Measurements from ENCODE around the gene LRRK2.
A peak's percentile ranks its signal among the peaks of the same experiment; 100 is the strongest.

LRRK2 gene

DNA sequence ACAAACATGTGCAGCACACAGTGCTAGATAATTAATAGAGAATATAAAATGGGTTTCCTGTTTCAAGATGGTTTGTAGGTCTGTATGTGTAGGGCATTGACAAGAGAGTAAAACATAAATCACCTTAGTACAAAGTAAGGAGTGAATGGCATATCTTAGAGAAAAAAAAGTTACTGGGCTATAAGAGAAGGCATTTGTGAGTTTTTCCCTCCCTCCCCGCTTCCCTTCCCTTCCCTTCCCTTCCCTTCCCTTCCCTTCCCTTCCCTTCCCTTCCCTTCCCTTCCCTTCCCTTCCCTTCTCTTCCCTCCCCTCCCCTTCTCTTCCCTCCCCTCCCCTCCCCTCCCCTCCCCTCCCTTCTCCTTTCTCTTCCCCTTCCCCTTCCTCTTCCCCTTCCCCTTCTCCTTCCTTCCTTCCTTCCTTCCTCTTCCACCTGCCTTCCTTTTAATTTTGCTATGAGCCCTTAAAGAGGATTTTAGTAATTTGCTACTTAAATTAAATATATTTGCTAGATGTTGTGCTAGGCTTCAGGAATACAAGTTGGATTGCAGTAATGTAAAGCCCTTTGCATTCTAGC is 57.1 kb downstream of the LRRK2 start:
- no peak for DNase-seq (ENCODE audit: low read depth)
- no peak overlapping the region for H3K4me3 ChIP-seq (ENCODE audit: control insufficient read depth, low read depth, low read length)
- no peak for TF ChIP-seq CTCF (conservative IDR thresholded peaks at IDR 0.05; ENCODE audit: control insufficient read depth, insufficient read depth, low read depth, low read length)

DNA sequence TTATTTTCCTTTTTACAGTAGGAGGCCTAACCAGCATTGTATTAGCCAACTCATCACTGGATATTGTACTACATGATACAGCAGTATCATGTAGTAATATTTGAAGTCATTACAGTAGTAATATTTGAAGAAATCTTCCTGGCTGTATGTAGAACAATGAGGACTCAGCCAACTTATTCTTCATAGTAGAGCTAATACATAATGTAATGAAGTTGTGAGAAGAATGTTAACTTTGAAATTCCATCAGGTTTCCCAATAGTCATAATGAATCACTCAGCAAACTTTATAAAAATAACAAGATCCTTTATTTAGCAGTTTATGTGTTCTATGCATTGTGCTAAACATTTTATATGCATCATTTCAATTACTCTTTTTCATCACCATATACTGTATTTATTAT is 61.8 kb downstream of the LRRK2 start:
- DNase-seq (ENCODE audit: low read depth), result peak; percentile 3
- TF ChIP-seq CTCF (conservative IDR thresholded peaks at IDR 0.05; ENCODE audit: control insufficient read depth, insufficient read depth, low read depth, low read length), result no peak
- H3K4me3 ChIP-seq (ENCODE audit: control insufficient read depth, low read depth, low read length), result no peak overlapping the region

DNA sequence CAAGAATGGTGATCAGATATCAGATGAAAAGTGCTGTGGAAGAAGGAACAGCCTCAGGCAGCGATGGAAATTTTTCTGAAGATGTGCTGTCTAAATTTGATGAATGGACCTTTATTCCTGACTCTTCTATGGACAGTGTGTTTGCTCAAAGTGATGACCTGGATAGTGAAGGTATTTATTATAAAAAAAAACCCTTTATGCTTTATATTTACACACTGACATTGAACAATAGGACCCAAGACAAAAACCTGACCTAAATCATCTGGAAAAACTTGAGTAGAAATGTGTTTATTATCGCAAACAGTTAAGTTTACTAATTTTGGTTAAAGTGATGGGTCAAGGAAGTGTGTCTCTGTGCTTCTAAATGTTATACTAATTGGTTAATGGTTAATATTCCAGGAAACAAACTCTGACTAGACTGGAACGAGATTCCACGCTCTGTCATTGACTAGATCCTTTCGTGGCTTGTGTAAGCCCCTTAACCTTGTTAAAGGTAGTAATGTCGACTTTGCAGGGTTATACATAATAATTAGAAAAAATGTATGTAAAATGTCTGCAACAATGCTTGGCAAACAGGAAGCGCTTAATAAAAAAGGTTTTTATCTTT is 62.7 kb downstream of the LRRK2 start:
- no peak for DNase-seq (ENCODE audit: low read depth)
- TF ChIP-seq CTCF (conservative IDR thresholded peaks at IDR 0.05; ENCODE audit: control insufficient read depth, insufficient read depth, low read depth, low read length), result no peak
- no peak overlapping the region for H3K4me3 ChIP-seq (ENCODE audit: control insufficient read depth, low read depth, low read length)

GRCh38 chr12:40292788-40293429 is 68.1 kb downstream of the LRRK2 start:
- no peak for TF ChIP-seq CTCF (conservative IDR thresholded peaks at IDR 0.05; ENCODE audit: control insufficient read depth, insufficient read depth, low read depth, low read length)
- no peak overlapping the region for H3K4me3 ChIP-seq (ENCODE audit: control insufficient read depth, low read depth, low read length)
- DNase-seq (ENCODE audit: low read depth), result no peak

- H3K4me3 ChIP-seq (ENCODE audit: control insufficient read depth, low read depth, low read length), result no peak overlapping the region
- no peak for DNase-seq (ENCODE audit: low read depth)
- TF ChIP-seq CTCF (conservative IDR thresholded peaks at IDR 0.05; ENCODE audit: control insufficient read depth, insufficient read depth, low read depth, low read length), result no peak
Measured at GRCh38 chr12:40298341-40298740, 73.5 kb downstream of the LRRK2 start.

GRCh38 chr12:40300490-40300889 is 75.7 kb downstream of the LRRK2 start:
- peak; percentile 64 for DNase-seq (ENCODE audit: low read depth)
- no peak overlapping the region for H3K4me3 ChIP-seq (ENCODE audit: control insufficient read depth, low read depth, low read length)
- no peak for TF ChIP-seq CTCF (conservative IDR thresholded peaks at IDR 0.05; ENCODE audit: control insufficient read depth, insufficient read depth, low read depth, low read length)

Data from fibroblast of mammary gland (primary cell).